CD4-positive, alpha-beta T cell treated with Interleukin-2 at 100 ng/mL for 4 hours (primary cell): ENCODE results near the gene TAF10.

Source experiments
- DNase-seq: peaks from one replicate; pipeline ENCODE4 v3.0.0-alpha.2; 2020; ENCODE audit warnings: low spot score

TAF10 gene

GRCh38 chr11:6640985-6641701 lies 29.1 kb upstream of the TAF10 start:
- no peak for DNase-seq

GRCh38 chr11:6640036-6640984 lies 28.3 kb upstream of the TAF10 start:
- DNase-seq = no peak

- no peak for DNase-seq
These were observed 26.4 kb upstream of the TAF10 start for GRCh38 chr11:6638429-6638828.

- no peak for DNase-seq
These were observed 25.9 kb upstream of the TAF10 start for GRCh38 chr11:6637871-6638270.

- DNase-seq = no peak
These were observed 24.5 kb upstream of the TAF10 start for GRCh38 chr11:6636480-6636879.

GRCh38 chr11:6635082-6635932 lies 23.3 kb upstream of the TAF10 start:
- DNase-seq = no peak

GRCh38 chr11:6634534-6634933 lies 22.5 kb upstream of the TAF10 start:
- DNase-seq = no peak

GRCh38 chr11:6633422-6634408 lies 21.7 kb upstream of the TAF10 start:
- DNase-seq = no peak

GRCh38 chr11:6632116-6633073 lies 20.4 kb upstream of the TAF10 start:
- DNase-seq = no peak

- DNase-seq = no peak
These were observed 19.4 kb upstream of the TAF10 start for GRCh38 chr11:6631361-6631890.

GRCh38 chr11:6630632-6631291 lies 18.7 kb upstream of the TAF10 start:
- DNase-seq = no peak

GRCh38 chr11:6629892-6630631 lies 18.0 kb upstream of the TAF10 start:
- DNase-seq = no peak

- no peak for DNase-seq
These were observed 17.5 kb upstream of the TAF10 start for GRCh38 chr11:6629573-6629891.

- no peak for DNase-seq
These were observed 16.5 kb upstream of the TAF10 start for GRCh38 chr11:6628526-6628925.

- no peak for DNase-seq
These were observed 15.8 kb upstream of the TAF10 start for GRCh38 chr11:6627762-6628241.

GRCh38 chr11:6626971-6627761 lies 15.2 kb upstream of the TAF10 start:
- DNase-seq = no peak

- DNase-seq = no peak
These were observed 13.9 kb upstream of the TAF10 start for GRCh38 chr11:6625832-6626420.
